SK-N-MC (cell line): Measurements from ENCODE around the gene CDH15.

ENCODE experiments used
- EZH2 ChIP-seq: fragments of 200-600 bp; sonication (generic); IDR thresholded peaks from one replicate; pipeline ENCODE4 v1.6.1; 2017; ENCODE audit warnings: antibody characterized with exemption
- POLR2AphosphoS5 ChIP-seq: IDR thresholded peaks from 2 replicates; pipeline ENCODE4 v1.6.1; 2012; ENCODE audit warnings: mild to moderate bottlenecking, low read depth, low read length, borderline replicate concordance

DNA sequence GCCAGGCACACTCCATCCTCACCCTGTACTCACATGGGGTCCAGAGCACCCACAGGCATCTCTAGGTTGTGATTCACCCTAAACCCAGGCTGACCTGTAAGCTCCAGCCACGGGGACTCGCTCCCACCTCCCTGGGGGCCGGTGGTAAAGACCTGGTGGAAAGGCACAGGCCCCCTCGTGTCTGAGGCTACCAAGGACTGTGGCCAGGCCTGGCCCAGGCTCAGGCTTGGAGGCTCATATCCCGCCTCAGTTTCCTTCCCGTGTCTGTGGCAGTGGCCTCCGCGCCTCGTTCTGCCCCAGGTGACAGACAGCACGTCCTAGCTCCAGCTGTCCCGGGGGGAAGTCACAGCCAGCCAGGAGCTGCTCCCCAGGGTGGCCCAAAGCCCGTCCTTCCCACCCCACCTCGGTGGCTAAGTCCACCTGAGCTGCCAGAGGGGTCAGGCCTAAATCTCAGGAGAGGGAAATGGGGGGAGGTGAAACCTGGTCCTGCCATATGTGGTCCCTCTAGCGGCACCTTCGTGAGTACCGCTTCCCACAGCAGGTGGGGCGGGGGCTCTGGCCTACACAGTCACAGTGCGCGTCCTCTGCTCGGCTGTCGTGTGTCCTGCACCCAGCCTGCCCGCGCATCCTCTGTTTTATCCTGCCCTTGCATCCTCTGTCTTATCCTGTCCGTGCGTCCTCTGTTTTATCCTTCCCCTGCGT is 12.6 kb downstream of the CDH15 start:
- TF ChIP-seq POLR2AphosphoS5 (no peak), EZH2 (no peak)
